ENCODE measurements around the gene BLMH. TPM values are rescaled to one million over a fixed set of nuclear protein-coding genes. Genes with fewer than 3 reads are reported as not detected.
A peak's percentile ranks its signal among the peaks of the same experiment; 100 is the strongest.

The BLMH gene
- total RNA-seq, 2 donors from 2014 or later: 84.7 to 92.0 TPM

GRCh38 chr17:30292286-30292858 is 628 bp upstream of the BLMH start:
- Histone ChIP-seq H3K36me3 (ENCODE audit: control insufficient read depth, insufficient read depth, low read length) (peaks cover 22% of the 10 kb centered on the region), H3K4me1 (ENCODE audit: control insufficient read depth, insufficient read depth, low read length) (peaks cover 4% of the 10 kb centered on the region), H3K9ac (ENCODE audit: extremely low read depth, low read length, poor library complexity, severe bottlenecking) (peak overlapping the region; percentile 65), H3K27ac (ENCODE audit: low read depth, low read length) (peak overlapping the region; percentile 6), H3K27me3 (ENCODE audit: control insufficient read depth, insufficient read depth, low read length, poor library complexity, severe bottlenecking) (peaks cover 6% of the 10 kb centered on the region), H3K4me3 (ENCODE audit: low read length) (peak overlapping the region; percentile 82), H3K9me3 (ENCODE audit: control insufficient read depth, low read length) (no peaks in the 10 kb centered on the region)
- H3K4me1 Mint-ChIP-seq: peaks cover 11% of the 10 kb centered on the region
- H3K9me3 Mint-ChIP-seq: no peaks in the 10 kb centered on the region
- H3K27ac Mint-ChIP-seq: peak overlapping the region; percentile 68
- DNase-seq: peak; percentile 91
- peaks cover 11% of the 10 kb centered on the region for H3K36me3 Mint-ChIP-seq (ENCODE audit: low read depth)
- WGBS, 2 experiments (ENCODE audit: insufficient coverage in 1 of 2, insufficient read length in 1 of 2): 38 to 45% methylated on average over 13 to 17 of the region's 17 CpGs
- peak overlapping the region; percentile 90 for H3K4me3 Mint-ChIP-seq
- peaks cover 7% of the 10 kb centered on the region for H3K27me3 Mint-ChIP-seq (ENCODE audit: insufficient read depth)
- TF ChIP-seq CTCF (conservative IDR thresholded peaks at IDR 0.05): no peak

GRCh38 chr17:30290696-30291542 is 825 bp downstream of the BLMH start:
- Mint-ChIP-seq H3K27ac (peak overlapping the region; percentile 94), H3K36me3 (ENCODE audit: low read depth) (peaks cover 24% of the 10 kb centered on the region), H3K27me3 (ENCODE audit: insufficient read depth) (peaks cover 5% of the 10 kb centered on the region), H3K4me3 (peak overlapping the region; percentile 90), H3K4me1 (peaks cover 11% of the 10 kb centered on the region), H3K9me3 (no peaks in the 10 kb centered on the region)
- H3K9ac ChIP-seq (ENCODE audit: extremely low read depth, low read length, poor library complexity, severe bottlenecking): peak overlapping the region; percentile 73
- no peaks in the 10 kb centered on the region for H3K9me3 ChIP-seq (ENCODE audit: control insufficient read depth, low read length)
- peak; percentile 85 for DNase-seq
- H3K27ac ChIP-seq (ENCODE audit: low read depth, low read length): peak overlapping the region; percentile 34
- peaks cover 4% of the 10 kb centered on the region for H3K4me1 ChIP-seq (ENCODE audit: control insufficient read depth, insufficient read depth, low read length)
- peak overlapping the region; percentile 91 for H3K4me3 ChIP-seq (ENCODE audit: low read length)
- peaks cover 36% of the 10 kb centered on the region for H3K36me3 ChIP-seq (ENCODE audit: control insufficient read depth, insufficient read depth, low read length)
- WGBS, 2 experiments (ENCODE audit: insufficient coverage in 1 of 2, insufficient read length in 1 of 2): 10 to 11% methylated on average over 18 to 22 of the region's 22 CpGs
- TF ChIP-seq CTCF (conservative IDR thresholded peaks at IDR 0.05): no peak
- H3K27me3 ChIP-seq (ENCODE audit: control insufficient read depth, insufficient read depth, low read length, poor library complexity, severe bottlenecking): peaks cover 6% of the 10 kb centered on the region

- Histone ChIP-seq H3K36me3 (ENCODE audit: control insufficient read depth, insufficient read depth, low read length) (peaks cover 44% of the 10 kb centered on the region), H3K4me1 (ENCODE audit: control insufficient read depth, insufficient read depth, low read length) (peaks cover 4% of the 10 kb centered on the region), H3K9me3 (ENCODE audit: control insufficient read depth, low read length) (no peaks in the 10 kb centered on the region), H3K27me3 (ENCODE audit: control insufficient read depth, insufficient read depth, low read length, poor library complexity, severe bottlenecking) (peaks cover 6% of the 10 kb centered on the region), H3K9ac (ENCODE audit: extremely low read depth, low read length, poor library complexity, severe bottlenecking) (no peak overlapping the region), H3K4me3 (ENCODE audit: low read length) (peak overlapping the region; percentile 91), H3K27ac (ENCODE audit: low read depth, low read length) (no peak overlapping the region)
- Mint-ChIP-seq H3K4me3 (peak overlapping the region; percentile 90), H3K9me3 (no peaks in the 10 kb centered on the region), H3K27ac (no peak overlapping the region), H3K27me3 (ENCODE audit: insufficient read depth) (peaks cover 5% of the 10 kb centered on the region), H3K4me1 (peaks cover 11% of the 10 kb centered on the region), H3K36me3 (ENCODE audit: low read depth) (peaks cover 31% of the 10 kb centered on the region)
- no peak for DNase-seq
- 89% methylated on average over 2 of the region's 2 CpGs; no CpG with 5 or more reads in 1 of the 2 experiments for WGBS, 2 experiments (ENCODE audit: insufficient coverage in 1 of 2, insufficient read length in 1 of 2)
- no peak for TF ChIP-seq CTCF (conservative IDR thresholded peaks at IDR 0.05)
Observed at GRCh38 chr17:30290077-30290476, 1.7 kb downstream of the BLMH start.

Data from endodermal cell (in vitro differentiated cells).